Neural crest cell (in vitro differentiated cells): Measurements from ENCODE around the gene APBB2. TPM values are rescaled to one million over a fixed set of nuclear protein-coding genes. Genes with fewer than 3 reads are reported as not detected.

Experiments used
- DNase-seq: peaks from one replicate; pipeline ENCODE4 v3.0.0; 2021; ENCODE audit warnings: low read depth, mixed read lengths, low spot score
- H3K27ac Mint-ChIP-seq: one replicate; pipeline ENCODE4 v1.8.0; 2021; ENCODE audit warnings: mild to moderate bottlenecking, mixed read lengths; ENCODE audit not compliant: unreplicated experiment
- H3K27me3 Mint-ChIP-seq: 2 replicates; pipeline ENCODE4 v1.8.0; 2021; ENCODE audit warnings: low read depth, mild to moderate bottlenecking, mixed read lengths
- H3K36me3 Mint-ChIP-seq: 2 replicates; pipeline ENCODE4 v1.8.0; 2021; ENCODE audit warnings: low read depth, mild to moderate bottlenecking, mixed read lengths
- H3K4me1 Mint-ChIP-seq: 2 replicates; pipeline ENCODE4 v1.8.0; 2021; ENCODE audit warnings: mixed read lengths
- H3K4me3 Mint-ChIP-seq: one replicate; pipeline ENCODE4 v1.8.0; 2021; ENCODE audit warnings: mild to moderate bottlenecking, mixed read lengths
- H3K9me3 Mint-ChIP-seq: 2 replicates; pipeline ENCODE4 v1.8.0; 2021; ENCODE audit warnings: mixed read lengths
- total RNA-seq: library from RNA; stranded (reverse); gene quantifications from 2 replicates; pipeline ENCODE4 v1.2.1, GENCODE V29; 2021
- TF ChIP-seq, protein P1 (sequence below): fragments of 200-600 bp; sonication (generic); conservative IDR thresholded peaks from 2 replicates; pipeline ENCODE4 v1.5.0; 2021; ENCODE audit warnings: antibody characterized with exemption, mild to moderate bottlenecking

Gene APBB2
- total RNA-seq, 1 donor from 2014 or later: 68.5 TPM

DNA sequence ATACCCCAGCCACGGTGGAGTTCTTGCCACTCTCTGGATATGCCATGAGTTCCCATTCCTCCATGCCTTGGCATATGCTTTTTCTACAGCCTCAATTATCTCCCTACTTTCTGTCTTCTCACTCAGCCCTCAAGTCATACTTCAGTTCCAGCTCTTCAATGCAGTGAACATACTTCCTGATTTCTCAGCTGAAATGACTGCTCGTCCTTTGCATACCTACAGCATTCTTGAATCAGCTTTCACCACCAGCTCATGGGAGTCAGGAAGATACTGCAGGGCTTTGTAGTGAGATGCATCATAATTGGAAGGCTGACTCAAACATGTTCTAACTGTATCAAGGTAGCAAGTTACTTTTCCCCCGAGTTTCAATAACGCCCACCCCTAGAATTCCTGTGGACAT lies 118.4 kb downstream of the APBB2 start:
- TF ChIP-seq, protein P1, sequence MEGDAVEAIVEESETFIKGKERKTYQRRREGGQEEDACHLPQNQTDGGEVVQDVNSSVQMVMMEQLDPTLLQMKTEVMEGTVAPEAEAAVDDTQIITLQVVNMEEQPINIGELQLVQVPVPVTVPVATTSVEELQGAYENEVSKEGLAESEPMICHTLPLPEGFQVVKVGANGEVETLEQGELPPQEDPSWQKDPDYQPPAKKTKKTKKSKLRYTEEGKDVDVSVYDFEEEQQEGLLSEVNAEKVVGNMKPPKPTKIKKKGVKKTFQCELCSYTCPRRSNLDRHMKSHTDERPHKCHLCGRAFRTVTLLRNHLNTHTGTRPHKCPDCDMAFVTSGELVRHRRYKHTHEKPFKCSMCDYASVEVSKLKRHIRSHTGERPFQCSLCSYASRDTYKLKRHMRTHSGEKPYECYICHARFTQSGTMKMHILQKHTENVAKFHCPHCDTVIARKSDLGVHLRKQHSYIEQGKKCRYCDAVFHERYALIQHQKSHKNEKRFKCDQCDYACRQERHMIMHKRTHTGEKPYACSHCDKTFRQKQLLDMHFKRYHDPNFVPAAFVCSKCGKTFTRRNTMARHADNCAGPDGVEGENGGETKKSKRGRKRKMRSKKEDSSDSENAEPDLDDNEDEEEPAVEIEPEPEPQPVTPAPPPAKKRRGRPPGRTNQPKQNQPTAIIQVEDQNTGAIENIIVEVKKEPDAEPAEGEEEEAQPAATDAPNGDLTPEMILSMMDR: no peak
- H3K36me3 Mint-ChIP-seq: no peaks in the 10 kb centered on the region
- H3K27me3 Mint-ChIP-seq: no peaks in the 10 kb centered on the region
- no peak overlapping the region for H3K4me3 Mint-ChIP-seq
- H3K9me3 Mint-ChIP-seq: no peaks in the 10 kb centered on the region
- H3K4me1 Mint-ChIP-seq: peaks cover 6% of the 10 kb centered on the region
- no peak overlapping the region for H3K27ac Mint-ChIP-seq
- DNase-seq: no peak

DNA sequence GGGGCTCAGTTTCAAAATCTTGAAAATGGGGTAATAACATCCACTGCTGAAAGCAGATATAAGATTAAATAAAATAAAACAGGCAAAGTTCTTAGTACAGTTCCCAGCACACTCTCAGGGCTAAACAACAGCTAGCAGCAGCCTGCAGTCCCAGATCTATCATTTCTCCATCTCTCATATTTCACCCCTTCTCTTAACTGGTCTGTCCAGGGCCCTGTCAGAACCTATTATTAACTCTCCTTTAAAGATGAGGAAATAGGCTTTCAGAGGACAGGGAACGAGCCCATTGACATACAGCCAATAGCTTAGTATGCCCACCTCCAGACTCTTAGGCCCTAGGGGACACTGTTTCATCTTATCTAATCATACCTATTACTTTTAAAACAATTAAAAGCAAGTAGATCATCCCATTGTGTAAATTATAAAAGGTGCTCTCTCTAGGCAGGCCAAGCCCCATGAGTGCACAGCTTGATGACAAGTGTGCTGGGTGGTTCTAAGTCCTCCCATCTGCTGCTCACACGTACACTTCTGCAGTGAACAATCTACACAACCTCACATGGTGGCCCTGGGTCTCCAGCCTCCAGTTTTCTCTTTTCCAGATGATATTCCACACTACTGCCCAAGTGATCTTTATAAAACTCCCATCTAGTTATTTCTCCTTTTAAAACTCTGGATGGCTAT lies 119.0 kb downstream of the APBB2 start:
- TF ChIP-seq, protein P1: no peak
- no peaks in the 10 kb centered on the region for H3K9me3 Mint-ChIP-seq
- no peak overlapping the region for H3K27ac Mint-ChIP-seq
- peaks cover 6% of the 10 kb centered on the region for H3K4me1 Mint-ChIP-seq
- no peak for DNase-seq
- no peaks in the 10 kb centered on the region for H3K27me3 Mint-ChIP-seq
- H3K36me3 Mint-ChIP-seq: no peaks in the 10 kb centered on the region
- H3K4me3 Mint-ChIP-seq: no peak overlapping the region

DNA sequence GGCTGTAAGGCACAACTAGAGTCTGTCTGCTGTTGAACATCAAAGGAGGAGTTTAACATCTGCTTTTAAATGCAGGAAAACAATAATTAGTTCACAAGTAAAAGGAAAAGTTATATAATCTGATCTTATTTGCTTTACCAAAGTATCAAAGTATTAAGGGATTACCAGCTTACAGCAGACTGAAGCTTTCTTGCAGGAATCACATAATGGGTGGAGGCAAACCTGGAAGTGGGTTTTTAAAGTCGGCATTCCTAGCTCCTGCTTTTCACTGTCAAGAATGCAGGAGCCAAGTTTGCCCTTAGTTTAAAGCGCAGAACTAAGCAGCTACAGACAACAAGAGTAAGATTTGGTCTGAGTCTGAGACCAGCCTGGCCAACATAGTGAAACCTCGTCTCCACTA lies 122.2 kb downstream of the APBB2 start:
- no peaks in the 10 kb centered on the region for H3K27me3 Mint-ChIP-seq
- TF ChIP-seq, protein P1: no peak
- no peaks in the 10 kb centered on the region for H3K9me3 Mint-ChIP-seq
- H3K4me3 Mint-ChIP-seq: no peak overlapping the region
- H3K27ac Mint-ChIP-seq: no peak overlapping the region
- peaks cover 3% of the 10 kb centered on the region for H3K36me3 Mint-ChIP-seq
- H3K4me1 Mint-ChIP-seq: no peaks in the 10 kb centered on the region
- no peak for DNase-seq

DNA sequence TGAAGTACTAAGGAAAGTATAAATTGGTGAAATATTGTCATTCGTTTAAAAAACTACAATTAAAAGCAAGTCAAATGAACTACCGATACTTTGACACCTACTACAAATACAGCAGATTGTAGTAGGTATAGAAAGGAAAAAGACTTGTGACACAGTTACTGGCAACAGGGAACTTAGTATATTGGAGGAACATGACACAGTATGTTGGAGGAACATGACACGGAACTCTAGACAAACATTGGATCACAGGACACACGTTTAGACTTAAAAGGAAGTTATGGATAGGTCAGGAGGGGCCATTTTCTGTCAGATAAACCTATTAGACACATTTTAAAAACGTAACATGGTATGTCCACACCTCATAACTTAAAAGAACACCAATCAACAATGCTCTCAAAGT lies 132.5 kb downstream of the APBB2 start:
- Mint-ChIP-seq H3K36me3 (peaks cover 10% of the 10 kb centered on the region), H3K4me3 (no peak overlapping the region), H3K27ac (peak overlapping the region; percentile 43), H3K27me3 (no peaks in the 10 kb centered on the region), H3K9me3 (peaks cover 12% of the 10 kb centered on the region), H3K4me1 (peaks cover 19% of the 10 kb centered on the region)
- TF ChIP-seq, protein P1: no peak
- DNase-seq: no peak

DNA sequence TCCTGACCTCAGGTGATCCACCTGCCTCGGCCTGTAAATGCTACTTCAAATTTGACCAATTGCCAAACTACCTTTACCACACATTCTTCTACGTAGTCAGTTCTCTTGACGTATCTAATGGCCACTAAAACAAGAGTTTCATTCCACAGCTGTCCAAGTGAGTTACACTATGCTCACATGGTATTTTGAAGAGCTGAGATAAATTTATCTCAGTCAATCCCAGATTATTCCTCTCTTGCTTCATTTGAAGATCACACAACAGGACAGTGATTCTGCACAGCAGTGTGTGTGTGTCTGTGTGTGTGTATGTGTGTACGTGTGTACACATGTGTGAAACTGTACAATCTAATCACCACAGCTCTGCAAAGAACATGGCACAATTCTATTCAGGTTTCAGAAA lies 133.4 kb downstream of the APBB2 start:
- Mint-ChIP-seq H3K27me3 (no peaks in the 10 kb centered on the region), H3K9me3 (peaks cover 4% of the 10 kb centered on the region), H3K4me1 (peaks cover 25% of the 10 kb centered on the region), H3K36me3 (peaks cover 2% of the 10 kb centered on the region), H3K4me3 (no peak overlapping the region), H3K27ac (peak overlapping the region; percentile 96)
- no peak for DNase-seq
- TF ChIP-seq, protein P1: no peak
